Nephron (organoid): ENCODE measurements around the gene GCM1.
A peak's percentile ranks its signal among the peaks of the same experiment; 100 is the strongest.

Experiments
- H3K27ac Mint-ChIP-seq, 3 experiments: 2 replicates each; pipeline ENCODE4 v1.8.0; 2020; ENCODE audit warnings: mixed read lengths in 3 of 3, mild to moderate bottlenecking in 2 of 3, moderate library complexity in 1 of 3
- H3K27me3 Mint-ChIP-seq: 2 replicates; pipeline ENCODE4 v1.8.0; 2021; ENCODE audit warnings: low read depth, mild to moderate bottlenecking, moderate library complexity, mixed read lengths
- H3K36me3 Mint-ChIP-seq: 2 replicates; pipeline ENCODE4 v1.8.0; 2020; ENCODE audit warnings: low read depth, mixed read lengths
- H3K4me1 Mint-ChIP-seq: 2 replicates; pipeline ENCODE4 v1.8.0; 2020; ENCODE audit warnings: mixed read lengths
- H3K4me3 Mint-ChIP-seq, 3 experiments: 2 replicates each; pipeline ENCODE4 v1.8.0; 2020; ENCODE audit warnings: mild to moderate bottlenecking in 3 of 3, mixed read lengths in 3 of 3, moderate library complexity in 2 of 3
- H3K9me3 Mint-ChIP-seq: 2 replicates; pipeline ENCODE4 v1.8.0; 2020; ENCODE audit warnings: mixed read lengths
- TF ChIP-seq, protein P1 (sequence below), 3 experiments: fragments of 200-600 bp; sonication (generic); IDR thresholded peaks; one replicate each; pipeline ENCODE4 v1.5.0; 2021; ENCODE audit warnings: antibody characterized with exemption in 3 of 3; ENCODE audit not compliant: unreplicated experiment in 3 of 3

GCM1 gene

DNA sequence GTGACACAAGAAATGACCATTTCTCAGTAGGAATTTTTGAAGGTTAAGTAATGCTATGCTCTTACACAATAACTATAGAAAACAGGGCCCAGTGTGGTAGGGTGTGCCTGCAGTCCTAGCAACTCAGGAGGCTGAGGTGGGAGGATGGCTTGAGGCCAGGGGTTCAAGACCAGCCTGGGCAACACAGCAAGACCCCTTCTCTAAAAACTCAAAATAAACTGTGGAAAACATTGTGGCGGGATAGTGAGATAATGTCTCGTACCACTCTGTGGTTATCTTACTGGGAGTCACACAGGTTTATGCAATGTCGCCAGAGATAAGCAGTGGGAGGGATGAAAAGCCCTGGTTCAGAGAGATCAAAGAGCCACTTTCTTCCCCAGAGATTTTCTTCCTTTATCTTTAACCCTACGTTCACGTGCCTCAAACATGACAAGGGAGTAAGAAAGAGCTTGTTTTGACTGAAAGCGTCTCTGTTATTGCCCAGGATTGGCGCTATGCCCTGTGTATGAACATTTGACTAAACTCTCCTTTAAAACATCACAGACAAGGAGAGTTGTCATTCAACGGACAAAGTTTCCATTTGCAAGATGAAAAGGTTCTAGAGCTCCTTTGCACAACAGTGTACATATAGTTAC is 13.9 kb downstream of the GCM1 start:
- H3K4me3 Mint-ChIP-seq, result no peak overlapping the region
- H3K27ac Mint-ChIP-seq, result no peak overlapping the region
- H3K4me1 Mint-ChIP-seq, result no peaks in the 10 kb centered on the region
- H3K27me3 Mint-ChIP-seq, result peaks cover 8% of the 10 kb centered on the region
- H3K9me3 Mint-ChIP-seq, result no peaks in the 10 kb centered on the region
- no peaks in the 10 kb centered on the region for H3K36me3 Mint-ChIP-seq
- TF ChIP-seq, protein P1, sequence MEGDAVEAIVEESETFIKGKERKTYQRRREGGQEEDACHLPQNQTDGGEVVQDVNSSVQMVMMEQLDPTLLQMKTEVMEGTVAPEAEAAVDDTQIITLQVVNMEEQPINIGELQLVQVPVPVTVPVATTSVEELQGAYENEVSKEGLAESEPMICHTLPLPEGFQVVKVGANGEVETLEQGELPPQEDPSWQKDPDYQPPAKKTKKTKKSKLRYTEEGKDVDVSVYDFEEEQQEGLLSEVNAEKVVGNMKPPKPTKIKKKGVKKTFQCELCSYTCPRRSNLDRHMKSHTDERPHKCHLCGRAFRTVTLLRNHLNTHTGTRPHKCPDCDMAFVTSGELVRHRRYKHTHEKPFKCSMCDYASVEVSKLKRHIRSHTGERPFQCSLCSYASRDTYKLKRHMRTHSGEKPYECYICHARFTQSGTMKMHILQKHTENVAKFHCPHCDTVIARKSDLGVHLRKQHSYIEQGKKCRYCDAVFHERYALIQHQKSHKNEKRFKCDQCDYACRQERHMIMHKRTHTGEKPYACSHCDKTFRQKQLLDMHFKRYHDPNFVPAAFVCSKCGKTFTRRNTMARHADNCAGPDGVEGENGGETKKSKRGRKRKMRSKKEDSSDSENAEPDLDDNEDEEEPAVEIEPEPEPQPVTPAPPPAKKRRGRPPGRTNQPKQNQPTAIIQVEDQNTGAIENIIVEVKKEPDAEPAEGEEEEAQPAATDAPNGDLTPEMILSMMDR (IDR thresholded peaks at IDR 0.05; ENCODE audit: unreplicated experiment in 3 of 3), result no peak

DNA sequence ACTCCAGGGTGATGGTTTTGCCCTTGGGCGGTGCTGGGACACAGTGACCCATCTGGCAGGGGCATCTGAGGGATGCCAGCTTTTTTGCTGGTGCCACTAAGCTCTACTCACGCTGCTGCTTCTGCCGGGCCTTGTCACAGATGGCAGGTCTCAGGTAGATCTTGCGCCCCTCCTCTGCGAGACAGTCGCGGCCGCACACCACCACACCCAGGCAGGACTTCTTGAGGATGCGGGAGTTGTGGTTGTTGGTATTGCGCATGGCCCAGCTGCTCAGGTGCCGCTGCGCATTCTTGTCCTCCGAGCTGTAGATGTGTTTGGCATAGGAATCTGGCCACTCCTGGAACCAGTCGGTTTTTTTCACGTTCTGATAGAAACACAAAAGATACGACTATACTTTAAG is 14.7 kb downstream of the GCM1 start:
- TF ChIP-seq, protein P1 (IDR thresholded peaks at IDR 0.05; ENCODE audit: unreplicated experiment in 3 of 3), result no peak
- H3K4me1 Mint-ChIP-seq, result no peaks in the 10 kb centered on the region
- H3K9me3 Mint-ChIP-seq, result no peaks in the 10 kb centered on the region
- no peaks in the 10 kb centered on the region for H3K36me3 Mint-ChIP-seq
- H3K27me3 Mint-ChIP-seq, result peaks cover 8% of the 10 kb centered on the region
- no peak overlapping the region for H3K27ac Mint-ChIP-seq
- no peak overlapping the region for H3K4me3 Mint-ChIP-seq

DNA sequence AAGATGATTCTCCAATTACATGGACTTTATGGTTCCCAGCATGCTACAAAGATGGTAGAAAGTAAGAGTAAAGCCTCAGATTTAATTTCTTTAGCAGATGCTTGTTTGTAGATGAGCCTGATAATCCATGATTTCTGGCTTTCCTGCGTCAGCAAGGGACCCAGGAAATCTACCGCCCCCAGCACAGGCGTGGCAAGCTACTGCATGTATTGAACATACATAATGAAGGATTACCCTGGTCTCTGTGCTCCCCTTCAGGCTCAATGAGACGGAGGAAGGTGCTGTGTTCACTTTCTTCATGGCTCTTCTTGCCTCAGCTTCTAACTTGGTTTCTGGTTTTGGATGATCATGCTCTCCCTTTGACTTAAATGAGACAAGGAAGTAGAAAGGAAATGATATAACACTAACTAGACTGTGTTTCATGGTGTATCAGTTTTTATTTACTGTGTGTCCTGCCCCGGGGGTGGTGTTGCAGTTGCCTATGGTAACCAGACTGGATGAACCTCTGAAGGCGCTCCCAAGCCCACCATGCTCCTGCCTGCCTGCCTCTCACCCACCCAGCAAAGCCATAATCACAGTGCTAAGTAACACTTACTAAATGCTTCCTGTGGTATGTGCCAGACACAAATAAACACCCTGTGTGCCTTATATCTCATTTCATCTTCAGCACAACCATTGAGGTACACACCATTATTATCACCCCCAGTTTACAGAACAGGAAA is 17.9 kb downstream of the GCM1 start:
- Mint-ChIP-seq H3K36me3 (no peaks in the 10 kb centered on the region), H3K27ac (no peak overlapping the region), H3K9me3 (no peaks in the 10 kb centered on the region), H3K4me1 (no peaks in the 10 kb centered on the region), H3K4me3 (no peak overlapping the region), H3K27me3 (peaks cover 10% of the 10 kb centered on the region)
- TF ChIP-seq, protein P1 (IDR thresholded peaks at IDR 0.05; ENCODE audit: unreplicated experiment in 3 of 3), result no peak

DNA sequence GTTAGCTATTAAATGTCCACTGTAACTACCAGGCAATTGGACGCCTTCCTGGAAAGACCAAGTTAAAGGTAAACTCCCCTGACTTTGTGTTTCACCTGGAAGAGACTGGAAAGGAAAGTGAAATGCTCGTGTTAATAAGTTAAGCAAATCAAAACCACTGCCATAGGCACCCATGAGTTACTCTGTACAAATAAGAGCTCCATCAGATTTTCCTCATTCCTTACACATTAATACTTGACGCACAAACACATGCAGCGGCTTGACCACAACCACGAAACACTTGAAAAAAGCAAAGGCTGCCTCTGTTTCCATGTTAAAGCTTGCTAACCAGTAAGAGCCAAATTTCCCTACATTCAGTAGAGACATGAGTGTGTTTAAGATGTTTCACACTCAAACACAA is 19.8 kb downstream of the GCM1 start:
- H3K9me3 Mint-ChIP-seq, result no peaks in the 10 kb centered on the region
- TF ChIP-seq, protein P1 (IDR thresholded peaks at IDR 0.05; ENCODE audit: unreplicated experiment in 3 of 3), result no peak
- H3K4me1 Mint-ChIP-seq, result no peaks in the 10 kb centered on the region
- H3K4me3 Mint-ChIP-seq, result no peak overlapping the region
- peaks cover 10% of the 10 kb centered on the region for H3K27me3 Mint-ChIP-seq
- peak overlapping the region in 1 of 3 experiments; percentile 13 for H3K27ac Mint-ChIP-seq
- H3K36me3 Mint-ChIP-seq, result no peaks in the 10 kb centered on the region

DNA sequence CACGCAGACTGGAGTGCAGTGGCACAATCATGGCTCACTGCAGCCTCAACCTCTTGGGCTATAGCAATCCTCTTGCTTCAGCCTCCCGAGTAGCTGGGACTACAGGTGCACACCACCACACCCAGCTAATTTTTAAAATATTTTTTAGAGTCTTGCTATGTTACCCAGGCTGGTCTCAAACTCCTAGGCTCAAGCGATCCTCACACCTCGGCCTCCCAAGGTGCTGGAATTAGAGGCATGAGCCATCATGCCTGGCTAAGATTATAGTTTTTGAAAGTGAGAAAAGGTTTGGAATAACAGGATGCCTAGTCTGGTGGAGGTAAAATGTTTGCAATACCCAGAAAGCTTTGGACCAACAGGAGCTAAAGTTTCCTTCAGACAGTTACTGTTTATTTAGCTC is 23.4 kb downstream of the GCM1 start:
- H3K27ac Mint-ChIP-seq, result no peak overlapping the region

More for the DNA sequence above, 23.4 kb downstream of the GCM1 start:
- Mint-ChIP-seq H3K9me3 (no peaks in the 10 kb centered on the region), H3K36me3 (no peaks in the 10 kb centered on the region), H3K4me3 (no peak overlapping the region), H3K27me3 (peaks cover 7% of the 10 kb centered on the region), H3K4me1 (no peaks in the 10 kb centered on the region)
- TF ChIP-seq, protein P1 (IDR thresholded peaks at IDR 0.05; ENCODE audit: unreplicated experiment in 3 of 3), result no peak
